Vagina (tissue), 2 donors: ENCODE data around the gene YPEL3. TPM values are rescaled to one million over a fixed set of nuclear protein-coding genes. Genes with fewer than 3 reads are reported as not detected.
"Not testable (repeated sequence)": the region's sequence is repeated elsewhere in the genome, so short reads cannot be mapped to it uniquely, and the experiment has no call there.

Experiments used
- DNase-seq, 2 donors: peaks; one replicate each; pipeline ENCODE4 v3.0.0-alpha.2; 2017; ENCODE audit errors: extremely low spot score in 2 of 2
- H3K27ac ChIP-seq: fragments of 200-600 bp; sonication (generic); one replicate; pipeline ENCODE4 v1.5.1; 2019
- H3K27me3 ChIP-seq: fragments of 200-600 bp; sonication (generic); one replicate; pipeline ENCODE4 v1.5.1; 2019
- H3K36me3 ChIP-seq, 2 donors: fragments of 200-600 bp; sonication (generic); one replicate each; pipeline ENCODE4 v1.5.1; 2017 to 2019
- H3K4me1 ChIP-seq: fragments of 200-600 bp; sonication (generic); one replicate; pipeline ENCODE4 v1.5.1; 2019
- H3K4me3 ChIP-seq, 2 donors: fragments of 200-600 bp; sonication (generic); 1 replicate in 1 of 2; 2 replicates in 1 of 2; pipeline ENCODE4 v1.5.1; 2016 to 2019
- H3K9me3 ChIP-seq: fragments of 200-600 bp; sonication (generic); one replicate; pipeline ENCODE4 v1.5.1; 2019
- CTCF ChIP-seq, 3 experiments: fragments of 450-650 bp in 2 of 3; fragments of 200-600 bp in 1 of 3; sonication (generic) in 1 of 3; IDR thresholded peaks; one replicate each; pipeline ENCODE4 v1.5.1; 2017 to 2019; ENCODE audit warnings: antibody characterized with exemption in 3 of 3, mild to moderate bottlenecking in 2 of 3, moderate library complexity in 2 of 3
- POLR2A ChIP-seq, 2 donors: fragments of 450-650 bp; IDR thresholded peaks; one replicate each; pipeline ENCODE4 v1.6.1; 2017; ENCODE audit warnings: antibody characterized with exemption in 2 of 2, mild to moderate bottlenecking in 2 of 2, moderate library complexity in 2 of 2
- POLR2AphosphoS5 ChIP-seq, 2 donors: sonication (generic); formaldehyde crosslinking; IDR thresholded peaks; one replicate each; pipeline ENCODE4 v1.9.0; 2017; ENCODE audit warnings: antibody characterized with exemption in 2 of 2, mild to moderate bottlenecking in 2 of 2, low read depth in 1 of 2; ENCODE audit not compliant: insufficient read depth in 1 of 2
- intact Hi-C: fragments of 100-400 bp; cut with DNase I; formaldehyde crosslinking; loops from one replicate; pipeline ENCODE4 v1.15.1; 2023
- total RNA-seq: library from RNA; depleted of rRNA; stranded (reverse); fragments of >200 nt; gene quantifications from one replicate; pipeline ENCODE4 v1.2.3, GENCODE V29; 2016

The YPEL3 gene
- total RNA-seq, 1 donor from 2014 or later, result 116 TPM

DNA sequence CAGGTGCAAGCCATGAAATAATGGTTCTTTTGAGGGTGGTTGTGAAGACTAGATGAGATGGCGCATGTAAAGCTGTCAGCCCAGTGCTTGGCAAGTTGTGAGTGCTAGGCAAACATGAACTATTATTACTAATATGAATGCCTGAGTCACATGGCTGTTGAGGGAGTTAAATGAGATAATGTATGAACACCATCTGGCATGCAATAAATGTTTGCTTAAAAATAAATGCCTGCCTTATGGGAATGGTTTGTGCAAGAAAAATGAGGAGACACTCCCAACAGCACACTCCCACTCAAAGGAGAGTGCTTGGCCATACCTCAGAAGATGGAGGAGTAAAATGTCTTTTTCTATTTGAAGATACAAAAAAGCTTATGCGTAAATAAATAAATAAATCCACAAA is 23.4 kb upstream of the YPEL3 start:
- intact Hi-C loops, result no loop called here
- no peaks in the 10 kb centered on the region for H3K27me3 ChIP-seq
- H3K36me3 ChIP-seq, result peaks cover 0 to 49% of the 10 kb centered on the region in 2 donors
- H3K27ac ChIP-seq, result no peak overlapping the region
- DNase-seq, result no peak
- no peaks in the 10 kb centered on the region for H3K9me3 ChIP-seq
- no peak for TF ChIP-seq CTCF (IDR thresholded peaks at IDR 0.05)
- no peak for TF ChIP-seq POLR2AphosphoS5 (IDR thresholded peaks at IDR 0.05; ENCODE audit: insufficient read depth in 1 of 2, low read depth in 1 of 2)
- TF ChIP-seq POLR2A (IDR thresholded peaks at IDR 0.05), result no peak
- H3K4me1 ChIP-seq, result peaks cover 37% of the 10 kb centered on the region
- no peak overlapping the region for H3K4me3 ChIP-seq

- H3K36me3 ChIP-seq, result peaks cover 0 to 55% of the 10 kb centered on the region in 2 donors
- H3K9me3 ChIP-seq, result no peaks in the 10 kb centered on the region
- DNase-seq, result no peak
- H3K4me1 ChIP-seq, result peaks cover 41% of the 10 kb centered on the region
- H3K27ac ChIP-seq, result no peak overlapping the region
- H3K4me3 ChIP-seq, result no peak overlapping the region
- no peak for TF ChIP-seq CTCF (IDR thresholded peaks at IDR 0.05)
- TF ChIP-seq POLR2A (IDR thresholded peaks at IDR 0.05), result no peak
- no peak for TF ChIP-seq POLR2AphosphoS5 (IDR thresholded peaks at IDR 0.05; ENCODE audit: insufficient read depth in 1 of 2, low read depth in 1 of 2)
- no peaks in the 10 kb centered on the region for H3K27me3 ChIP-seq
- intact Hi-C loops, result no loop called here
These were observed 21.8 kb upstream of the YPEL3 start for GRCh38 chr16:30117768-30118167.

- Histone ChIP-seq H3K4me1 (peaks cover 32% of the 10 kb centered on the region), H3K27ac (no peak overlapping the region), H3K4me3 (no peak overlapping the region), H3K27me3 (no peaks in the 10 kb centered on the region), H3K36me3 (peaks cover 0 to 62% of the 10 kb centered on the region in 2 donors), H3K9me3 (no peaks in the 10 kb centered on the region)
- no peak for DNase-seq
- TF ChIP-seq CTCF (IDR thresholded peaks at IDR 0.05) (no peak), POLR2A (IDR thresholded peaks at IDR 0.05) (no peak), POLR2AphosphoS5 (IDR thresholded peaks at IDR 0.05; ENCODE audit: insufficient read depth in 1 of 2, low read depth in 1 of 2) (no peak)
- intact Hi-C loops, result no loop called here
These were observed 20.5 kb upstream of the YPEL3 start for GRCh38 chr16:30116291-30117207.

DNA sequence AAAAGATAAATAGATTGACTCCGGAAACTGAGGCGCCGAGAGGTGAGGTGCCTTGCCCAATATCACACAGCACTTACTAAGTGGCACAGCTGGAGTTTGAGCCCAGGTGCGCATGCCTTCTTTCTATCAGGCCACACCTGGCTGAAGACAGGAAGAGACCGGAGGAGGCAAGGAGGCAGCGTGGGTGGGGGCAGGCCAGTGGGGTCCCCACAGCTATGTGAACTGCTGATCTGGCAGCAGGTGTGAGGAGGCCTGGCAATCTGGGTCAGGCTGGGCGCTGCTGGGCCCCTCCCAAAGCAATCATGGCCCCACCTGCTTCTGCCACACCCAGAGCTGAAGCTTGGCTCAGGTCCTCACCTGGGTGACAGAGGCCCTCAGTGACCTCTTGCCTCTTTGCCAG is 19.2 kb upstream of the YPEL3 start:
- Histone ChIP-seq H3K36me3 (peaks cover 0 to 72% of the 10 kb centered on the region in 2 donors), H3K27ac (no peak overlapping the region), H3K9me3 (no peaks in the 10 kb centered on the region), H3K4me1 (peaks cover 19% of the 10 kb centered on the region), H3K27me3 (no peaks in the 10 kb centered on the region), H3K4me3 (no peak overlapping the region)
- no peak for DNase-seq
- TF ChIP-seq CTCF (IDR thresholded peaks at IDR 0.05) (no peak), POLR2AphosphoS5 (IDR thresholded peaks at IDR 0.05; ENCODE audit: insufficient read depth in 1 of 2, low read depth in 1 of 2) (no peak), POLR2A (IDR thresholded peaks at IDR 0.05) (no peak)
- intact Hi-C loops, result no loop called here

- peaks cover 0 to 71% of the 10 kb centered on the region in 2 donors for H3K36me3 ChIP-seq
- H3K4me1 ChIP-seq, result peaks cover 18% of the 10 kb centered on the region
- H3K4me3 ChIP-seq, intact Hi-C loops, DNase-seq, H3K27ac ChIP-seq, H3K27me3 ChIP-seq, H3K9me3 ChIP-seq: not testable (repeated sequence)
These were observed 18.8 kb upstream of the YPEL3 start for GRCh38 chr16:30114833-30115232.
